ENCODE measurements around the gene AGBL3.

Gene AGBL3

DNA sequence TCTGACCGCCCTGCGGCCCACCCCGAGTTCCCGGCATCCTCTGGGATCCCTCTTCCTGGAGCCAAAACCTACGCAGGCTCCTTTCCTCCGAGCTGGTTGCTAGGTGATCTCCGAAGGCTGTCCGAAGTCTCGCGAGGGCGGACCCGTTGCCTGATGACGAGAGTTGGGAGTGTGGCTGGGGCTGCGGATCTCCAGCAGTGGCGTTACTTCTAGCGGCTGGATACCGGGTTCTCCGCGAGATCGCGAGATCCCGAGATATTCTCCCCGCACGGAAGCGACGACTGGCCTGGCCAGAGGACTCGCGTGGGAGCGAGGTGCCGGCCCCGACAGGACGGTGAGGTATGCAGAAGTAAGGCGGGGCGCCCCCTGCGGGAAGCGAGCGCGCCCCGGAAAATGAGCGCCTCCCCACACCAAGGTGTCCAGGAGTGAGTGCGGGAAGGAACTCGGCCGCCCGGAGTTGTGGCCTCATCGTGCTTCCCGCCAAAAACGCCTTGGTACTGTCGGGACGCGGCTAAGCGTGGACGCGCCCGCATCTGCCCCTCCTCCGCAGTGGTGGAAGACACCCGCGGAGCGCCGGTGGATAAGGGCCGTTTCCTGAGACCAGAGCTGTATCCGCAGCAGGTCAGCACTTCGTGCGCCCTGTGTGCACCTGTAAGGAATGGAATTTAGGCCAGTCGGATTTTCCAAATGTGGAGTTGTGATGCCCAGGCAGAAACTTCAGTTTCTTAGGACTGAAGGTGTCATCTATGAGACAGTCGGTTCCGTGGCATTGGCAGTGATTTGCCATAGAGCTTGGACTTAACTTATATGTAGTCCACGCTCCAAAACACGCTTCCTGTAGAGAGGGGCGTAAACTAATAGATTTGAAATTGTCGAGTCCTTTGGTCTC is at the start of gene AGBL3:
TSS of gene AGBL3 (plus strand) at position 146 of the 889 bp plus-strand sequence. CDS start 1,426 bp downstream, outside the sequence.
- peak; percentile 77 to 84 (median 84) for DNase-seq (ENCODE audit: low read depth in 3 of 3)

DNA sequence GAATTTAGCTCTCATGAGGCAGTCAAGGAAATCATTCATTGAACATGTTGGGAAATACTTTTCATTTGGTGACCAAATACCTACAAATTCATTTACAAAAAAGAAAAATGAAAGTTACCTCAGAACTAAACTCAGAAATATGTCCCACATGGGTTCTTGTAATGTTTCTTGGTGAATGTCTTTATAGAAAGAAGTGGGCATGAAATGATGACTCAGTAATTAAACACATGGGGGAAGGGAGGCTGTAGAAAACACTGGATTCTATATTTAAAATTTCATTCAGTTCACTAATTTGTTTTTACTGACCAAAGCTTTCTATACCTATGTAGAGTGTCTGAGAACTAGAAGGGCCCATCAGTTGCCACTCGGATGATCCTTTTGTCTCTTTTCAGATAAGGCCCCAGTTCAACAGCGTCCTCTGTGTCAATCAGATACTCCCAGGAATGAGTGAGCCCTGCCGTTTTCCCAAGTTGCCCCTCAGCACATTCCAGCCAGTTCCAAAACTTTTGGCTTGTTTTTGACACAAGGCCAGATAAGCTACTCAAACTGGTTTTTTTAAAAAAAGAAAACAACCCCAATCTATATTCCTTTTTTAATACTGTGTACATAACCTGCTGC is 49.3 kb upstream of the AGBL3 start:
- no peak for DNase-seq (ENCODE audit: low read depth in 3 of 3)

DNA sequence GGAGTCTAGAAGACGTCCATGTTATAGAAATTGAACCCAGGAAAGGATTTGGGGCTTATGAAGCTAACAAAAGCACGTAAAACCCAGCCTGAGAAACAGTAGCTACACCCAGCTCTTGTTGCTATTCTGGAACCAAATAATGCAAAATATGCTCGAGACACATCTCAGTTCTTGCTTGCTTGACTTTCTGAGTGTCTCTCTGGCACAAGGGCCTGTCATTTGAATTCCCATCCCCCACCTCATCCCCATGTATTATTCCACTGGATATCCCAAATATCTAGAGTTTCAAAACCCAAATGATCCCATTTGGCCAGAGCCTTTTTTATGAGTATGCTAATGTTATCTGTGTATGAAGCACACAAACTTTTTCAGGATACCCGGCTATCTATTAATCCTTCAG is 48.2 kb upstream of the AGBL3 start:
- no peak for DNase-seq (ENCODE audit: low read depth in 3 of 3)

DNA sequence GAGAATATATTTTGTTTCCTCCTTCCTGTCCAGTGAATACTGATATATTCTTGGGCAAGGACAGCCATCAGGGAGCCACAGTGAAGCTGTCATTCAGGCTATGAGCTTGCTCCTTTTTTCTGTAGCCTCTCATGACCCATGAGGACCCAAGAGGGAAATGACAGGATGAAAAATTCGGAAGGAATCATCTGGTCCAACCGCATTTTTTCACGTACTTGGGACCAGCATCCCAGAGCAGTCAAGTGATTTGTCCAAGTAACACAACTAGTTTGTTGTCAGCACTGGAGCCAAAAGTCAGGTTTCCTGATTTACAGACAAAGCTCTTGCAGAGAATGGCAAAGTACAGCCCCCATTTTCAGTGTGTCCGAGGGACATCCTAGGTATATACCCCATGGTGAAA is 47.2 kb upstream of the AGBL3 start:
- DNase-seq (ENCODE audit: low read depth in 3 of 3) = no peak

DNA sequence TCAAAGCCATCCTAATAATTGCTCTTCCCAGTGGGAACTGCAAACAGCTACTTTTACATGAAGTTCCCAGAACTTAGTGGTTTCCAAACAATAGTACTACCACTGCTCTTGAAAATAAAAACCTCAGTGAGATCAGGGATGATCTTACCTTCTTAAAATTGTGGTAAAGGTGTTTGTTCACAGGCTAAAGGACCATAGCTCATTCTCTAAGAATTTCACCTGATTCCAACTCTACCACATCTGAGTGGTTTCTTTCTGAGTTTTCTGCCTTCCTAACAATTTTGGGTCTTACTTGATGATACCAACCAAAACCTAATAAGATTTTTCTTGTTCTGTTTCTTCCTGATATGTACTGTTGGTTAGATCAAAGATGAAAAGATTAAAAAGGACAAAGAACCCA is 45.6 kb upstream of the AGBL3 start:
- no peak for DNase-seq (ENCODE audit: low read depth in 3 of 3)

DNA sequence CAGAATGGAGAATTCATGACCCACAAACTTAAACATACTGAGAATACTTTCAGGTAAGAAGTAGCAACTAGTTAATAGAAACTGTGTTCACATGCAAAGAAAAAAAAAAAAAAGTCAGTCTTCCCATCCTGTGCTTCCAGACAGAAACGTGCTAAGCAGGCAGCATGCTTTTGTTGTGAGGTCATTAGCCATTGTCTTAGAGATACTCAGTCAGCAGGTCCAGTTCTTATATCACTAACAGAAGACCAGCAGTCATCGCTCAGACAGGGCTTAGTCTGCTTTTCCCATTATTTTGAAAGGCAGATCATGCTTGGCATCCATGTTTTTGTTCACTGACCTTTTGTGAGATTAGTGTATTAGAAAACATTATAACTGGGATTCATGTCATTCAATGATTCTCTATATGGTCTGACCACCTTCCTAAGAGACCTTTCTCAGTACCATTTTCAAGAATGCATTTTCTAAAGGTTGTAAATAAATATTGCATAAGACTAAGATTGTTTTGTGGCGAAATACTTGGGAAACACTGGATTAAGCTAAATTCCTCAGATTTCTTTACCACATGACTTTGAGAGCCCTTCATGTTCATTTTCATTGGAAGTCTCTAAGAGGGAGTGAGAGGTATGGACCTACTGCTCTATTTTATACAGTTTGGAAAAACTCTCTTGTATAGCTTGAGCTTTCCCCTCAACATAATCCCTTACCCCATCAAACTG is 45.0 kb upstream of the AGBL3 start:
- DNase-seq (ENCODE audit: low read depth in 3 of 3) = no peak

DNA sequence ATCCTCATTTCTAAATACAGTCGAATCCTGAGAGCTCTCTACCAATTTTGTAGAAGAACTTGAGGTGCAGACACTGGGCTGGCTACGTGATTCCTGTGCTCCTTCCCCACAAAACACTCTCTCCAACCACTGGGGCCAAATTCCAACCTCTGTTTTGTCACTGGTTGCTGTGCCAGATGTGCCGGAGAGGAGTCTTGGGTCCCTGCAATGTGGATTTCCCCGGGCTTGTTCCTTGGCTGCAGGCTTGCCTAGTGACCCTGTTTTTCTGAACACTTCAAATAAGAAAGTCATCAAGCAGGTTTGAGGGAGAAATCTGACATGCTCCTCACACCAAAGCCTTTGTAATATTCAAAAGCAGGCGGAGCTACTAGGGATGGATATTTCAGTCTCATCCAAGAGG is 44.4 kb upstream of the AGBL3 start:
- DNase-seq (ENCODE audit: low read depth in 3 of 3) = no peak

DNA sequence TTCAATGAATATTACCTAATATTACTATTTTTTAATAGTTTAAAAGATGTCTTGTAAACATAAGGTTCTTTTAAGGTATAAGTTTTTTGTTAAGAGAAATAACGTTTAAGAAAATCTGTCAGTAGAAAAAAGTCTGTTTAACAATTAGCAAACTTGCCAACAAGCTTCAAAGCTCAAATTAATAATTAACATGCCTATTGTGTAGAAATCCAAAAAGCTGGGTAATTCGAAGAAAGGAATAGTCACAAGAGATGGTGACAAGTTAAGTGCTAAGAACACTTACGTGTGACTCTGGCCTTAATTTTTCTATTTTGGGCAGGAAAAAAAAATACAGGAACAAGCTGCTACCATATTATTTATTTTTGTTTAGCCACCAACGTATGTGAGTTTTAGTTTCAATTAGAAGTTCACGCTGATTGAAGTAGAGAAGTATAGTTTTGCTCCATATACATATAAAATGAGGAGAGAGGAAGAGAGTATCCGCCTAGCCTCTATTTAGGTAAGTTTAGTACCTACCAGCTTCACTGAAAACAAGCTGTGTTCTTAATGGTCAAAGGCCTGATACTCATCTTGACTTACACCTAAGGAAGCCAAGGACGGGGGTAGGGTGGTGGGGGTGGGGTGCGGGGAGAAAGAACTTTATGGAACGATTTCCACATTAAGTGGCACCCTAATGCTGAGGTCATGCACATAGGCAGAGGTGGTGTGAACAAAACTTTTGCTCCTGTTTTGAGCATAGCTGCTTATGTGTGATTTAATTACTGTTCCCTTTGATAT is 43.4 kb upstream of the AGBL3 start:
- no peak for DNase-seq (ENCODE audit: low read depth in 3 of 3)

DNA sequence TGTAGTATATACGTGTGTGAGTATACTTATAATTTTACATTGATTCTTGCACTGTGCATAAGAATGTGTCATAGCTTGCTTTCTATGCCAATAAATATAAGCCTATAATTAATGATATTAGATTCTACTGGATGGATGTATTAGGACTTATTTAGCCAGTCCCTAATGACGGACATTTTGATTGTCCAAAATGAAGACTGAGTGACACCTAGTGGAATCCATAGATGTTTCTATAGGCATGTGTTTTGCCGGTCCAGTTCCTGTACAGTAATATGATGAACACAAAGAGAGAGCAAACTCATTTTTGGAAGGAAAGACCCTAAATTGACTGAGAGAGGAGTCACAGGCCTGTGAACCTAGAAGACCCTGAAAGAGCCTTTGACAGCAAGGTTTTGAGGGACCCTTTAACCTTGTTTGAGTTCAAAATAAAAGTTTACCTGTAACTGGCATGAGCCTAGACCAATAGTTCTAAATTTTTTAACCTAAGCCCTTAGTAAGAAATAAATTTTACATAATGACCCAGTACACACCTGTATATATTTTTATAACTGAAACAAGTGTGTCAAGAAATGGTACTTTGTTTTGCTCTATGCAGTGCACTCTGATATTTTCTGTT is 42.4 kb upstream of the AGBL3 start:
- no peak for DNase-seq (ENCODE audit: low read depth in 3 of 3)

DNA sequence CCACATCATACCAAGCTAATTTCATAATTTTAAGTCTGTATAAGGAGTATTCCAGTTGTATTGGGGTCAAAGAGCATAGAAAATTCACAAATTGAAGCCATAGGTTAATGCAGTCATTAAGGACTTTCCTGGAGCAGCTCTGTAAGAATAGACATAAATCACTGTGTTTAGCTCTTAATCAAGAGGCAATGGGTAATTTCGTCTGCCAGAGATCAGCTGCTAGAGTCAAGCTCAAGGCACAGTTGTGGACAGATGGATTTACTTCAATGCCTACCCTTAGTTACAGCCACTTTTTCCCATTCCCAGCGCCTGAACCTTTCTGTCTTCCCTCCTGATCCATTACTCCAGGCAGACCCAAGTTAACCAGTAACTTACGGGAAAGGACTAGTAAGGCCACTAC is 40.6 kb upstream of the AGBL3 start:
- no peak for DNase-seq (ENCODE audit: low read depth in 3 of 3)

DNA sequence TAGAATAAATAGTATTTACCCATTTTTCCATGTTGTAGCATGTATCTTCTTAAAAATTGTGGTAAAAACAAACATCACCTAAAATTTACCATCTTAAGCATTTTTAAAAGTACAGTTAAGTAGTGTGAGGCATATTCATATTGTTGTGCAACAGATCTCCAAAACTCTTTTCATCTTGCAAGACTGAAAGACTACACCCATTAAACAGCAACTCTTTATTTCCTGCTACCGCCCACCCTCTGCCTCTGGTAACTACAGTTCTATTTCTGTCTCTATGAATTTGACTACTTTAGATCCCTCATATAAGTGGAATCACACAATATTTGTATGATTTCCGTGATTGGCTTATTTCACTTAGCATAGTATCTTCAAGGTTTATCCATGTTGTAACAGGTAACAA is 40.0 kb upstream of the AGBL3 start:
- DNase-seq (ENCODE audit: low read depth in 3 of 3) = no peak

DNA sequence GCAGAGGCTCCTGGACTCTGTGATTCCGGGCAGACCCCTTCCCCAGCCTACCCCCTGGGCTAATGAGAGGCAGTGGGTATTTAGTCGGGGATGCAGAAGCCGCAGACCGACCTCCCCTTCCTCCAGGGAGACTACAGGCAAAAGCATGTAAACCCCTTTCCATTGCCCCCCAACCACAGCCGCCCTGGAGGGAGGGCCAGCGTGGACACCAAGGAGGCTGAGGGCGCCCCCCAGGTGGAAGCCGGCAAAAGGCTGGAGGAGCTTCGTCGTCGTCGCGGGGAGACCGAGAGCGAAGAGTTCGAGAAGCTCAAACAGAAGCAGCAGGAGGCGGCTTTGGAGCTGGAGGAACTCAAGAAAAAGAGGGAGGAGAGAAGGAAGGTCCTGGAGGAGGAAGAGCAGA is 39.0 kb upstream of the AGBL3 start:
- DNase-seq (ENCODE audit: low read depth in 3 of 3) = no peak

DNA sequence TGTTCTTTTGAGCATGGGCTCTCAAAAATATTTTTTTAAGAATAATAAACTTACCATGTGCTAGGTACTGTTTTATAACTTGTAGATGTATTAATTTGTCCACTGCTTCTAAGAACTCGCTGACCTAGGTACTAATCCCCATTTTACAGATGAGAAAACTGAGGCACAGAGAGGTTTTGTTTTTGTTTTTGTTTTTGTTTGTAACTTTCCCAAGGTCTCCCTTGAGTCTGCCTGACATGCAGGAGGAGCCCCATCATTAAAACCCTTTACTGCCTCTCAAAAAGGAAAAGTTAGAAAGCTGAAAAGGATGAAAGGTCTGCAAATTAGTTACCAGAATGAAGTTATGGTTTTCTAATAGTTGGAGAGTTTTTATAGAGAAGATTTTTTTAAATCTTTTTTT is 38.5 kb upstream of the AGBL3 start:
- DNase-seq (ENCODE audit: low read depth in 3 of 3) = no peak

DNA sequence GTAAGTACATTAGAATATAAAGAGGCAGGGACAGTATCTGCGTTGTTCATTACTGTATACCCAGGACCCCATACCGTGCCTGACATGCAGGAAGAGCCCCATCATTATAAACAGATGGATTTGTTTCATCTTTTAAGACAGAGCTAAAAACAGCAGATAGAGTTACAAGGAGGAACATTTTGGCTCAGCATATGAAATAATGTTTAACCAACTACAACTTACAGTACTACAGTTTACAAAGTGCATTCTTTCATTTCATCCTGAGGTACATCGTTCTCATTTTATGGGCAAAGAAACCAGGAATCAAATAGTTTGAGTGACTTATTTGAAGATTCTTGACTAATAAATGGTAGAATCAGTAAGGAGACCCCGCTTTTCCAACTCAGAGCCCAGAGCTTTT is 38.1 kb upstream of the AGBL3 start:
- no peak for DNase-seq (ENCODE audit: low read depth in 3 of 3)

DNA sequence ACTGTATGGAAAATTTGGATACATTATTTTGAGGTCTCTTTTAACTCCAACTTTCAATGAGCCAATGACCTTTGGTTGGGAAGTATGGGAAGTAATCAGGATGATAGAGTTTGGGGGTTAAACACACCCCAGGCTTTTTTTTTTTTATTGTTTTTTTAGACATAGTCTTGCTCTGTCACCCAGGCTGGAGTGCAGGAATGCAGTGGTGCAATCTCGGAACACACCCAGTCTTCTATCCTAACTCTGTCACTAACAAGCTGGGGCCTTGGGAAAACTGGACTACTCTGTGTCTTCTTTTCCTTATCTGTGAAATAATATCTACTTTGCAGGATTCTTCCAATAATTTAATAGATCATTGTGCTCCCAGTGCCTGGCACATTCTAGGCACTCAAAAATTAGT is 37.6 kb upstream of the AGBL3 start:
- no peak for DNase-seq (ENCODE audit: low read depth in 3 of 3)

DNA sequence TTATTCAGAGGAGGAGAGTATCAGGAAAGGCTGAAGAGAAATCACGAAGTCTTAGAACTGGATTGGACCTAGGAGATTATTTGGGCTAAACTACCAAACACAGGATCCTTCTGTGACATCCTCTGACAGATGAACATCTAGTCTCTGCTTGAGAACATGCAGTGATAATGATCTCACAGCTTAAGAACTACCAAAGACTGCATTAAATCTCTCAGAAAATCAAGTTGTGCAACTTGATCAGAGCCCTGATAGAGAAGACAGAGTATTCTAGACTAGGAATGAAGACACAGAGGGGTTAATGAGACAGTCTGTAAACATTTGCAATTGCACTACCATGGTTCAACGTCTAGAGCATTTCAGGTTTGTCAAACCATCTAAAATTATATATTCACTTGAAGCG is 37.1 kb upstream of the AGBL3 start:
- DNase-seq (ENCODE audit: low read depth in 3 of 3) = no peak

DNA sequence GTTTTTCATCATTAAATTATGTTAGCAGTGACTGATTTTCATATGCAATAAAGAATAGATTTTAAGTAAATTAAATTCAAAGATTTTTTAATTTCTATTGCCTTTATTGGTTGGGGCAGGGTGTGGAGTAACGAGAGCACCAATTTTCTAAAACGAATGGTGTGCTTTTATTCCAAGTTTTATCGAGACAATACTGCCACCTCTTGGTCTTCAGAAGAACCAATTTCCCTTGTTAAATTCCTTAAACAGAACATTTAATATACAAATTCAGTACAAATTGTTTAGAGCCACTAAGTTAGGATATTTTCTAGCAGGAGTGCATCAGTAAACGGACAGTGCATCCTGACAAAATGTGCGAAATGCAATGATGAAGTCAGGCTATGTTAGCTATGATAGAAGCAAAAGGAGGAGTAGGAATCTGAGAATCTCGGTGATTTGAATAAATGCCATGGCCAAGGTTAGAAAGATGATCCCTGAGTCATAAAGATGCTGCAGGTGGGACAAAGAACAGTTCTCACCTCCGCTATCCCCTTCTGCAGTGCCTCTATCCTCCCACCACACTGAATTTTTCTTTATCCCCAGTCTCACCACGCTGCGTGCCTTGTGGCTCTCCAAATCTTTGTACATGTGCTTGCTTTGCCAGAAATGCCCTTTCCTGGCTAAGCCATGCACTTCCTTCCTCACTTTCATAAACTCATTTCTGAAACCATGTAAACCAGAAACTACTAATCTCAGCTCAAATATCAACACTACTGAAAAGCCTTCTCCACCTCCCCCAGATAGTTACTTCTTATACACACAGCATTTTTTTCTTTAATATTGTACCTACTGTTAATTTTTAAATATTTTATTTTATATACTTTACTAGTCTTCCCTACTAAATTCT is 31.9 kb upstream of the AGBL3 start:
- DNase-seq (ENCODE audit: low read depth in 3 of 3) = no peak

DNA sequence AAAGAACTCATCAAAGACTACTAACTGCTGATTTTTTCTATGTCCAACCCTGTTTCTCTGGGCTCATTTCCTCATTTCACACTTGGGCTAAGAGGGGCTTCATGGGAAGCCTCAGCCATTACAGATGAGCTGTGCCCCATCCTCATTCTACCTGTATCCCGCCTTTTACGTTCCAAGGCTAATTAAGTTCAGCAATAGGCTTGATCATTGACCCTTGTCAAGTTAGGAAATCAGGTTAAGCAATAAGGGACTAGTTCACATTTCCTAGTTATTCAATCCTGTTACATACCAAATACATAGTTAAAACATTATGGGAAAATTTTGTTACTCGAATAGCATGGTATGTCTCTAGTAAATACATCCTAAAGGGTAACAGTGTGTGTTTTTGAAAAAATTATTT is 29.3 kb upstream of the AGBL3 start:
- no peak for DNase-seq (ENCODE audit: low read depth in 3 of 3)

DNA sequence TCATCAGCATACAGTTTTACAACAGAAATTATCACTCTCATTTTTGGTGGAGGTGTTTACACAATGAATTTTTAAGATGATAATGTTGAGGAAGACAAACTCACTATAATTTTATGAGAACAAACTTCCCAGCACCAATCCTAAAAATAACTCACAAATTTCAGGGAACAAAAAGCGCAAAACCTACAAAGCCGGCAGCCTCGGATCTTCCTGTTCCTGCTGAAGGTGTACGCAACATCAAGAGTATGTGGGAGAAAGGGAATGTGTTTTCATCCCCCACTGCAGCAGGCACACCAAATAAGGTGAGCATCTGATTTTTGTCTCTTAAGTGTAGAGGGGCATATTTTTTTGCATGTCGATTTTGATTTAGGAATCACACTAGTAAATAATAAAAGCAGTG is 26.5 kb upstream of the AGBL3 start:
- no peak for DNase-seq (ENCODE audit: low read depth in 3 of 3)

DNA sequence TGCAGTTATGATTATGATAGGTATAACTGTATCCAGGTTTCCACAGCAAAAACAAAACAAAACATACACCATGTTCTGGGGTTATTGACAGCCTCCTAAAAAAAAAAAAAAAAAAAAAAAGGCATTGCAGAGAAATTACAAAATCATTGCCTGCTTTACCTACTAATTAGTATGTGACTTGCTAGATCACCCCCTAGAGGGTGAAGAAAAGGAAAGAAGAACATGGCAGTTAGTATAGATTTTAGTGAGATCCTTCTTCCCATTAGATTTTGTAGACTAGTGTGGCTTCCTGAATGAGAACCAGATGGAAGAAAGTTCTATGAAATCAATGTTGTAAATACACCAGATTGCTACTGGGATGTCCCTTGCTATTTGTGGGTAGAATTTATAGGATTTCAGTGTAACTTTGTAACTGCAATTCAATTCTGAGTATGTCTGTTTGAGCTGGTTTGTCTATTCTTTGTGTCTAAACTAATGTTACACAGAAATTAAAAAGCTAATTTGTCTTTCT is 24.0 kb upstream of the AGBL3 start:
- DNase-seq (ENCODE audit: low read depth in 3 of 3) = no peak

Measured in stimulated activated CD4-positive, alpha-beta T cell treated with anti-CD3 and anti-CD28 coated beads, TNF-alpha, amount 100 ng/mL, for 4 hours (primary cell).